ENCODE data around the gene HMCN2.

The HMCN2 gene

DNA sequence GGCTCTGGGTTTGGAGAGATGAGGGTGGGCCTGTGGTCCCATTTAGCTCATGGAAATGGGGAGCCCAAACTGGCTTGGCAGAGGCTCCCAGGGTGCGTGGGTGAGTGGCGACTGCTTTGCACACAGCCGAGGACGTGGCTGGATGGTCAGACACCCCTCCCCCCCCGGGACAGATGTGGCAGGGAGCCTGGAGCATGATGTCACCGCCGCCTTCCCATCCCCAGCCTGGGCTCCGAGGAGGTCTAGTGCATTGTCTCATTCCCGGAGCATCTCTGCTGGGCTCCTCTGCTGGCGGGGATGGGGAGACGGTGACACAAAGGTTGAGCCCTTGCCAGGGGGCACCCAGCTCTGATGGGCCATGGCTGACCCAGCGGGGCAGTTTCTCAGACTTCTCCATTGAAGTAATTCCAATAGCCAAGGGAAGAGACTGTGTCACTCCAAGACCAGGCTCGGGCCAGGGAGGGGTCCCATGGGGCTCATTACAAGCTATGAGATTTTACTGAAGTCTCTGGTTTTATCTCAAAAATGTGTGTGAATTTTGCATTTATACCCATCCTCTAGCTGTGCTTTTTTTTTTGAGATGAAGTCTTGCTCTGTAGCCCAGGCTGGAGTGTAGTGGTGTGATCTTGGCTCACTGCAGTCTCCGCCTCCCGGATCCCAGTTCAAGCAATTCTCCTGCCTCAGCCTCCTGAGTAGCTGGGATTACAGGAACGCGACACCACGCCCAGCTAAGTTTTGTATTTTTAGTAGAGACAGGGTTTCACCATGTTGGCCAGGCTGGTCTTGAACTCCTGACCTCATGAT is 36.1 kb downstream of the HMCN2 start:
- Histone ChIP-seq H3K27ac (ENCODE audit: low read depth, low read length) (no peak overlapping the region), H3K79me2 (ENCODE audit: control insufficient read depth, insufficient read depth, low read length, unreplicated experiment) (no peaks in the 10 kb centered on the region), H3K27me3 (ENCODE audit: insufficient read depth, low read length) (peaks cover 32% of the 10 kb centered on the region), H3K4me1 (ENCODE audit: control insufficient read depth, insufficient read depth, low read length, unreplicated experiment) (peaks cover 10% of the 10 kb centered on the region), H2AFZ (ENCODE audit: low read length, unreplicated experiment) (no peak overlapping the region), H3K4me3 (ENCODE audit: low read depth, low read length) (no peak overlapping the region), H3K36me3 (ENCODE audit: insufficient read depth, low read length) (no peaks in the 10 kb centered on the region)

DNA sequence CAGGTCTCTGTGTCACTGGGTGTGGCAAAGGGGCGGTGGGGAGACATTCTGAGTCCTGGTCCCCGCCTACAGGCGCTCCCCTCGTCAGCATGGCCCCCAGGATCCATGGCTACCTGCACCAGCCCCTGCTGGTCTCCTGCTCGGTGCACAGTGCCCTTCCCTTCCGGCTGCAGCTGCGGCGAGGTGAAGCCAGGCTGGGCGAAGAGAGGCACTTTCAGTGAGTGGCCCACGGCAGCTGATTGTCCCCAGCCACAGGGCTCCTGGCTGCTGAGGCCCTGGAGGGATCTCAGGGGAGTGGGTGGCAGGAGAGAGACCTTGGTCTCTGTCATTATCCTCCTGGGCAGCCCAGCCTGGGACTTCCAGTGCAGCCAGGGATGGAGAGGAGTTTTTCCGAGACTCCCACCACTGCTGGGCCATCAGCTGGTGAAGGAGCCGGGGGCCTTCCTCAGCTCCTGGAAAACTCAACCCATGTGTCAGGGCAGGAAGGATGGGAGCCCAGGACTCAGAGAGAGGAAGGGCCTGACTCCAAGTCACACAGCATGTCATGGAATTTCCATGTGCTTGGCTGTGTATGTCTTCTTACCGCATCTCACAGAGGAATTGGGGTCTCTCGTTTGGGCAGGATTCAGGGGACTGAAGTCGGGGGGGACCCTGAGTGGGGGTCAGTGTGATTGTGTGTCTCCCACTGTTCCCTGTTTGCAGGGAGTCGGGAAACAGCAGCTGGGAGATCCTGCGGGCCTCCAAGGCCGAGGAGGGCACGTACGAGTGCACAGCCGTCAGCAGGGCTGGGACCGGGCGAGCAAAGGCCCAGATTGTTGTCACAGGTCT is 37.4 kb downstream of the HMCN2 start:
- no peak overlapping the region for H3K27ac ChIP-seq (ENCODE audit: low read depth, low read length)
- H3K4me1 ChIP-seq (ENCODE audit: control insufficient read depth, insufficient read depth, low read length, unreplicated experiment): peaks cover 10% of the 10 kb centered on the region
- no peak overlapping the region for H2AFZ ChIP-seq (ENCODE audit: low read length, unreplicated experiment)
- H3K36me3 ChIP-seq (ENCODE audit: insufficient read depth, low read length): no peaks in the 10 kb centered on the region
- H3K4me3 ChIP-seq (ENCODE audit: low read depth, low read length): no peak overlapping the region
- H3K79me2 ChIP-seq (ENCODE audit: control insufficient read depth, insufficient read depth, low read length, unreplicated experiment): no peaks in the 10 kb centered on the region
- peaks cover 32% of the 10 kb centered on the region for H3K27me3 ChIP-seq (ENCODE audit: insufficient read depth, low read length)

DNA sequence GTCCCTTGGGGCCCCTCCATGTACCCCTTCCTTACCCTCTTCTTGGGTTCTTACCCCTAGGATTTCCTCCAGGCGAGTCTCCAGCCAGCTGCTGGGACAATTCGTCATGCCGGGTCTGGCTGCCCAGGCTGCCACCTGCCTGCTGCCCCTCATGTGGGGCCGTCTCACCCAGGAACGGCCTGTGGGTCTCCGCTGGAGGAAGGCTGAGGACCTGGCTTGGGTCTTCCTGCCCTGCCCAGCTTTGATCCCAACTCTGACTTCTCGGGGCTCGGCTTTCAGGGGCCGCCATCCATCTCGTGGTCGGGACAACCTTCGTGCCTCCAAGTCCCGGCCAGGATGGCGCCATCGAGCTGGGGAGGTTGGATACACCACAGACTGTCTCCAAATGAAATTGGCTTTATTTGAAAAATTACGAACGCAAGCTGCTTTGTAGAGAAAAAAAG is 38.1 kb downstream of the HMCN2 start:
- no peak overlapping the region for H2AFZ ChIP-seq (ENCODE audit: low read length, unreplicated experiment)
- H3K27me3 ChIP-seq (ENCODE audit: insufficient read depth, low read length): peaks cover 32% of the 10 kb centered on the region
- H3K27ac ChIP-seq (ENCODE audit: low read depth, low read length): no peak overlapping the region

DNA sequence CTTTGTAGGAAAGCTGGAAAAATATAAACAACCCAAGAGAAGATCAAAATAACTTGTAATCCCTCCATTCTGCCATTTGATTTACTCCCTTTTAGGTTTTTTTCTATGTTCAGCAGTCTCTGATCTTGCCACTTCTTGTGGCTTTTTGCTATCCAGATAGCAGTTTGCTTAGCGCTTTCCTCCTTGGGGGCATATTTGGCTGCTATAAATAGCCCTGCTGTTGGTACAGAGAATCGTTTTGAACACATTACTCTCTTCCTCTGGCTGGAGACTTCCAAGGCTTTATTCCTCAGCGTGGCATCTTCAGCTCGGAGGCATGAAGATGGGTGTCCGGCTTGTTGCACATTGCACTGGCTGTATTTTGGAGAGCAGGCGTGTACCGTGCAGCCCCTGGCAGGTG is 38.6 kb downstream of the HMCN2 start:
- Histone ChIP-seq H3K4me1 (ENCODE audit: control insufficient read depth, insufficient read depth, low read length, unreplicated experiment) (peaks cover 10% of the 10 kb centered on the region), H3K4me3 (ENCODE audit: low read depth, low read length) (no peak overlapping the region), H3K79me2 (ENCODE audit: control insufficient read depth, insufficient read depth, low read length, unreplicated experiment) (no peaks in the 10 kb centered on the region), H3K36me3 (ENCODE audit: insufficient read depth, low read length) (no peaks in the 10 kb centered on the region), H3K27me3 (ENCODE audit: insufficient read depth, low read length) (peaks cover 32% of the 10 kb centered on the region), H3K27ac (ENCODE audit: low read depth, low read length) (no peak overlapping the region), H2AFZ (ENCODE audit: low read length, unreplicated experiment) (no peak overlapping the region)

More for the DNA sequence above, 38.1 kb downstream of the HMCN2 start:
- Histone ChIP-seq H3K36me3 (ENCODE audit: insufficient read depth, low read length) (no peaks in the 10 kb centered on the region), H3K4me3 (ENCODE audit: low read depth, low read length) (no peak overlapping the region), H3K4me1 (ENCODE audit: control insufficient read depth, insufficient read depth, low read length, unreplicated experiment) (peaks cover 10% of the 10 kb centered on the region), H3K79me2 (ENCODE audit: control insufficient read depth, insufficient read depth, low read length, unreplicated experiment) (no peaks in the 10 kb centered on the region)

DNA sequence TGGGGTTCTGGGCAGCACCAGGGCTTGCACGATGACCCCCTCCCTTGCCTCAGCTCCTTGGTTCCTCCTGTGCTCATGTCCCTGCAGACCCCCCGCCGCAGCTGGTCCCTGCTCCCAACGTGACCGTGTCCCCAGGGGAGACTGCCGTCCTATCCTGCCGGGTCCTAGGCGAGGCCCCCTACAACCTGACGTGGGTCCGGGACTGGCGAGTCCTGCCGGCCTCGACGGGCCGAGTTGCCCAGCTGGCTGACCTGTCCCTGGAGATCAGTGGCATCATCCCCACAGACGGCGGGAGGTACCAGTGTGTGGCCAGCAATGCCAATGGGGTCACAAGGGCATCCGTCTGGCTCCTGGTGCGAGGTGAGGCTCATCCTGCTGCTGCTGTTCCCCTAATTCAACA is 39.1 kb downstream of the HMCN2 start:
- Histone ChIP-seq H3K36me3 (ENCODE audit: insufficient read depth, low read length) (no peaks in the 10 kb centered on the region), H3K4me1 (ENCODE audit: control insufficient read depth, insufficient read depth, low read length, unreplicated experiment) (peaks cover 10% of the 10 kb centered on the region), H3K79me2 (ENCODE audit: control insufficient read depth, insufficient read depth, low read length, unreplicated experiment) (no peaks in the 10 kb centered on the region), H3K4me3 (ENCODE audit: low read depth, low read length) (no peak overlapping the region), H3K27me3 (ENCODE audit: insufficient read depth, low read length) (peaks cover 32% of the 10 kb centered on the region), H3K27ac (ENCODE audit: low read depth, low read length) (no peak overlapping the region), H2AFZ (ENCODE audit: low read length, unreplicated experiment) (no peak overlapping the region)

DNA sequence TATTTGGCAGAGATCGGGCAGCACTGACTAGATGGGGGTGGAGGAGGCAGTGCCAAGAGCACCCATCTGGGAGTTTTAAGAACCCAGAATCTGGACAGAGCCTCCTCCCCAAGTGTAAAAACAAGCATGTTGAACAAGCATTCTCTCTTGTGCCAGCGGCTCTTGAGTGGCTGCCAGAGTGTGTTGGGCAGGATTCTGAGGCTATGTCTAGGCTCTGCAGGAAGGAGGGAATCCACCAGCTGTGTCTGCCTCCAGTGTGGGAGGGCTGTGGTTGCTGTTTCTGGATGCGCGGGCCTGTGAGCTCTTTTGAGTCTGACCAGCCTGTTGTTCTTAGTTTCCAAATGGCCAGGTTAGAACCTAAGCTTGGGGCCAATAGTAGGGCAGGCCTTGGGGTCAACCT is 39.8 kb downstream of the HMCN2 start:
- no peak overlapping the region for H3K27ac ChIP-seq (ENCODE audit: low read depth, low read length)
- no peak overlapping the region for H2AFZ ChIP-seq (ENCODE audit: low read length, unreplicated experiment)
- H3K27me3 ChIP-seq (ENCODE audit: insufficient read depth, low read length): peaks cover 32% of the 10 kb centered on the region
- H3K4me1 ChIP-seq (ENCODE audit: control insufficient read depth, insufficient read depth, low read length, unreplicated experiment): peaks cover 10% of the 10 kb centered on the region
- H3K4me3 ChIP-seq (ENCODE audit: low read depth, low read length): no peak overlapping the region
- H3K79me2 ChIP-seq (ENCODE audit: control insufficient read depth, insufficient read depth, low read length, unreplicated experiment): no peaks in the 10 kb centered on the region
- H3K36me3 ChIP-seq (ENCODE audit: insufficient read depth, low read length): no peaks in the 10 kb centered on the region

DNA sequence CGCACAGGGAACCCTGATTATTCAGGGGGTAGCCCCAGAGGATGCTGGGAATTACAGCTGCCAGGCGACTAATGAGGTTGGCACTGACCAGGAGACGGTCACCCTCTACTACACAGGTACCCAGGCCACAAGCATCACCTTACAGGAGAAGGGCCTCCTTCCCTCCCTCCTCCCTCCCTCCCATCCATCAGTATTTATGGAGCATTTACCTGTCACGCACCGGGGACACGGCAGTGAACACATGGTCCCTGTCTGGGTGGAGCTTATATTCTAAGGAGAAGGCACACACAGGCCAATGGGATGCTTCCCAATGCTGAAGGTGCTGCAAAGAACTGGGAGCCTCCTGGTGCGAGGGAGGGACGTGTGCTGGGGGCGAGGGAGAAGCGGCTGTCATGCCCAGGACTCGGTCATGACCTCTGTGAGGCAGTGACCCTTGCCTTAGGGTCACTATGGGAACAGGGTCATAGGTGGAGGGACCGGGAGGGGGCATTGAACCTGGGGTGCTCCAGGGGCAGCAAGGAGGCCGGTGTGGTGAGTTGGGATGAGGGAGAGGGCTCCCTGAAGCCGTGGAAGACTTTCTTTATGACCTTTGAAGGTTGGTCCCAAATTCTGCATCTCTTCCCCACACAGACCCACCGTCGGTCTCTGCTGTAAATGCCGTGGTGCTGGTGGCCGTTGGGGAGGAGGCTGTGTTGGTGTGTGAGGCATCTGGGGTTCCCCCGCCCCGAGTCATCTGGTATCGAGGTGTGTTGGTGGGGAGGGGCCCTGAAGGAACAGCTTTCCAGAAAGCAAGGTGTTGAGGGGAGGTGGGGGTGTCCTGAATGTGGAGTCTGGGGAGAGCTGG is 41.5 kb downstream of the HMCN2 start:
- Histone ChIP-seq H3K4me3 (ENCODE audit: low read depth, low read length) (no peak overlapping the region), H3K4me1 (ENCODE audit: control insufficient read depth, insufficient read depth, low read length, unreplicated experiment) (no peaks in the 10 kb centered on the region), H2AFZ (ENCODE audit: low read length, unreplicated experiment) (no peak overlapping the region), H3K27ac (ENCODE audit: low read depth, low read length) (no peak overlapping the region), H3K27me3 (ENCODE audit: insufficient read depth, low read length) (peaks cover 26% of the 10 kb centered on the region), H3K79me2 (ENCODE audit: control insufficient read depth, insufficient read depth, low read length, unreplicated experiment) (no peaks in the 10 kb centered on the region), H3K36me3 (ENCODE audit: insufficient read depth, low read length) (no peaks in the 10 kb centered on the region)

GRCh38 chr9:130307667-130307943 is 42.0 kb downstream of the HMCN2 start:
- H2AFZ ChIP-seq (ENCODE audit: low read length, unreplicated experiment): no peak overlapping the region
- H3K27ac ChIP-seq (ENCODE audit: low read depth, low read length): no peak overlapping the region
- H3K4me3 ChIP-seq (ENCODE audit: low read depth, low read length): no peak overlapping the region
- no peaks in the 10 kb centered on the region for H3K79me2 ChIP-seq (ENCODE audit: control insufficient read depth, insufficient read depth, low read length, unreplicated experiment)
- no peaks in the 10 kb centered on the region for H3K4me1 ChIP-seq (ENCODE audit: control insufficient read depth, insufficient read depth, low read length, unreplicated experiment)
- H3K27me3 ChIP-seq (ENCODE audit: insufficient read depth, low read length): peaks cover 22% of the 10 kb centered on the region
- H3K36me3 ChIP-seq (ENCODE audit: insufficient read depth, low read length): no peaks in the 10 kb centered on the region

GRCh38 chr9:130308081-130308571 is 42.6 kb downstream of the HMCN2 start:
- no peak overlapping the region for H3K27ac ChIP-seq (ENCODE audit: low read depth, low read length)
- H3K4me1 ChIP-seq (ENCODE audit: control insufficient read depth, insufficient read depth, low read length, unreplicated experiment): no peaks in the 10 kb centered on the region
- H3K27me3 ChIP-seq (ENCODE audit: insufficient read depth, low read length): peaks cover 20% of the 10 kb centered on the region
- H2AFZ ChIP-seq (ENCODE audit: low read length, unreplicated experiment): no peak overlapping the region
- no peaks in the 10 kb centered on the region for H3K79me2 ChIP-seq (ENCODE audit: control insufficient read depth, insufficient read depth, low read length, unreplicated experiment)
- no peaks in the 10 kb centered on the region for H3K36me3 ChIP-seq (ENCODE audit: insufficient read depth, low read length)
- no peak overlapping the region for H3K4me3 ChIP-seq (ENCODE audit: low read depth, low read length)

DNA sequence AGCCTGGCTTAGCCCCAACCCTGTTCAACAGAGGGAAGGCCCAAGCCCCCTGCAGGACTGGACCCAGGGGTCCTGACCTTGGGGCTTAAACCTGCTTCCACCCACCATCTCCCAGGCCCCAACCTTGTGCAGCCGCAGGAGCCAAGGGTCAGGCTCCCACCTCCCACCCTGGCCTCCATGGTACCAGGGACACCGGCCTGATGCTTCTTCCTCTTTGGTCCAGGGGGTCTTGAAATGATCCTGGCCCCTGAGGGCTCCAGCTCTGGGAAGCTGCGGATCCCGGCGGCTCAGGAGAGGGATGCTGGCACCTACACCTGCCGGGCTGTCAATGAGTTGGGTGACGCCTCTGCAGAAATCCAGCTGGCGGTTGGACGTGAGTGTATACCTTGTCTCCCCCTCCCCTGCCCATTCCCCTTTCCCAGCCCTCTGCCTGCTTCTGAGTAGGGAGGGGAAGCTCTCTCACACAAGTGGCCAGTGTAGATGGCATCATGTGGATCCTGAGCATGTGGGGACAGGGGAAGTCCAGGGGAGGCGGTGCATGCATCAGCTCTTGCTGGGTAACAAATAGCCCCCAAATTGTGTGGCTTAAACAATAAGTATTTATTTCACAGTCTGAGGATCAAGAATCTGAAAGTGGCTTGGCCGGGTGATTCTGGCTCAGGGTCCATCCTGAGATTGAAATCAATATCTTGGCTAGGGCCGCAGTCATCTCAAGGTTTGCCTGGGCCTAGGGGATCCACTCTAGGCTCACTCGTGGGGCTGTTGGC is 44.3 kb downstream of the HMCN2 start:
- no peaks in the 10 kb centered on the region for H3K79me2 ChIP-seq (ENCODE audit: control insufficient read depth, insufficient read depth, low read length, unreplicated experiment)
- no peak overlapping the region for H2AFZ ChIP-seq (ENCODE audit: low read length, unreplicated experiment)
- no peaks in the 10 kb centered on the region for H3K4me1 ChIP-seq (ENCODE audit: control insufficient read depth, insufficient read depth, low read length, unreplicated experiment)
- no peaks in the 10 kb centered on the region for H3K36me3 ChIP-seq (ENCODE audit: insufficient read depth, low read length)
- no peak overlapping the region for H3K27ac ChIP-seq (ENCODE audit: low read depth, low read length)
- no peak overlapping the region for H3K4me3 ChIP-seq (ENCODE audit: low read depth, low read length)
- H3K27me3 ChIP-seq (ENCODE audit: insufficient read depth, low read length): peaks cover 8% of the 10 kb centered on the region; the same call in 1 of the 2 replicates
